Trophoblast cell (in vitro differentiated cells and primary cell): ENCODE data around the gene AP5S1.

Experiments
- DNase-seq, 2 donors: peaks; one replicate each; pipeline ENCODE4 v3.0.0-alpha.2; 2016
- H2AFZ ChIP-seq: 2 replicates; pipeline ENCODE4 v1.6.1; 2013; ENCODE audit warnings: low read length, moderate library complexity, mild to moderate bottlenecking; ENCODE audit not compliant: insufficient read depth, poor library complexity
- H2AK5ac ChIP-seq: 2 replicates; pipeline ENCODE4 v1.6.1; 2013; ENCODE audit warnings: mild to moderate bottlenecking, low read length
- H2BK120ac ChIP-seq: 2 replicates; pipeline ENCODE4 v1.6.1; 2013; ENCODE audit warnings: low read length, mild to moderate bottlenecking, moderate library complexity; ENCODE audit not compliant: insufficient read depth, poor library complexity
- H2BK12ac ChIP-seq: 2 replicates; pipeline ENCODE4 v1.6.1; 2013; ENCODE audit warnings: mild to moderate bottlenecking, low read length, moderate library complexity
- H2BK5ac ChIP-seq: 2 replicates; pipeline ENCODE4 v1.6.1; 2013; ENCODE audit warnings: low read length, low read depth, moderate library complexity, mild to moderate bottlenecking; ENCODE audit not compliant: poor library complexity
- H3K14ac ChIP-seq: 2 replicates; pipeline ENCODE4 v1.6.1; 2013; ENCODE audit warnings: mild to moderate bottlenecking, low read length
- H3K18ac ChIP-seq: 2 replicates; pipeline ENCODE4 v1.6.1; 2013; ENCODE audit warnings: mild to moderate bottlenecking, low read length
- H3K23ac ChIP-seq: 2 replicates; pipeline ENCODE4 v1.6.1; 2013; ENCODE audit warnings: low read length
- H3K27ac ChIP-seq: 2 replicates; pipeline ENCODE4 v1.5.1; 2013; ENCODE audit warnings: low read depth, mild to moderate bottlenecking, inconsistent platforms, low read length, moderate library complexity
- H3K27me3 ChIP-seq: 2 replicates; pipeline ENCODE4 v1.6.1; 2013; ENCODE audit warnings: inconsistent platforms, mild to moderate bottlenecking, low read length, moderate library complexity; ENCODE audit not compliant: insufficient read depth
- H3K36me3 ChIP-seq, 2 experiments: 1 replicate in 1 of 2; 2 replicates in 1 of 2; pipeline ENCODE4 v1.6.1; 2013; ENCODE audit warnings: low read length in 2 of 2, mild to moderate bottlenecking in 2 of 2, moderate library complexity in 1 of 2; ENCODE audit not compliant: insufficient read depth in 2 of 2, control insufficient read depth in 1 of 2
- H3K4ac ChIP-seq: 2 replicates; pipeline ENCODE4 v1.6.1; 2013; ENCODE audit warnings: low read depth, mild to moderate bottlenecking, low read length, moderate library complexity
- H3K4me1 ChIP-seq, 2 experiments: 1 replicate in 1 of 2; 2 replicates in 1 of 2; pipeline ENCODE4 v1.6.1; 2013; ENCODE audit warnings: low read length in 2 of 2, mild to moderate bottlenecking in 2 of 2, moderate library complexity in 1 of 2; ENCODE audit not compliant: insufficient read depth in 2 of 2, control insufficient read depth in 1 of 2
- H3K4me2 ChIP-seq: 2 replicates; pipeline ENCODE4 v1.6.1; 2013; ENCODE audit warnings: inconsistent platforms, mild to moderate bottlenecking, low read length, moderate library complexity
- H3K4me3 ChIP-seq: 2 replicates; pipeline ENCODE4 v1.5.1; 2013; ENCODE audit warnings: mild to moderate bottlenecking, low read depth, low read length, inconsistent platforms
- H3K79me1 ChIP-seq: one replicate; pipeline ENCODE4 v1.6.1; 2013; ENCODE audit warnings: low read length
- H3K79me2 ChIP-seq: 2 replicates; pipeline ENCODE4 v1.6.1; 2013; ENCODE audit warnings: low read length, mild to moderate bottlenecking; ENCODE audit not compliant: control insufficient read depth, insufficient read depth, poor library complexity
- H3K9ac ChIP-seq: 2 replicates; pipeline ENCODE4 v1.6.1; 2013; ENCODE audit warnings: mild to moderate bottlenecking, low read length
- H3K9me3 ChIP-seq: 2 replicates; pipeline ENCODE4 v1.6.1; 2013; ENCODE audit warnings: low read depth, mild to moderate bottlenecking, control low read depth, inconsistent platforms, low read length; ENCODE audit not compliant: insufficient read depth
- H4K12ac ChIP-seq: 2 replicates; pipeline ENCODE4 v1.6.1; 2013; ENCODE audit warnings: low read depth, mild to moderate bottlenecking, low read length, moderate library complexity
- H4K8ac ChIP-seq: 2 replicates; pipeline ENCODE4 v1.6.1; 2013; ENCODE audit warnings: low read depth, mild to moderate bottlenecking, low read length, moderate library complexity
- H4K91ac ChIP-seq: one replicate; pipeline ENCODE4 v1.6.1; 2013; ENCODE audit warnings: low read depth, mild to moderate bottlenecking, low read length, moderate library complexity
- WGBS: extraction: QIAGEN DNeasy Blood & Tissue Kit; methylation state at CpG from one replicate; pipeline ENCODE4 v1.1.7; 2013; ENCODE audit warnings: missing lambda C conversion rate; ENCODE audit not compliant: insufficient read length, insufficient coverage; ENCODE audit errors: extremely low coverage; 5-methylcytosine and 5-hydroxymethylcytosine counted together

Gene AP5S1

GRCh38 chr20:3795511-3796468, 24.6 kb upstream of the AP5S1 start, which contains the start of gene CDC25B:
CDC25B (plus strand) TSS chr20:3796310; CDS start chr20:3796532, 222 bp downstream.
- Histone ChIP-seq H4K91ac (peak within 1 kb of the TSS; percentile 90), H2AK5ac (no peak within 1 kb of the TSS), H3K4ac (peak within 1 kb of the TSS; percentile 61), H2BK12ac (no peak within 1 kb of the TSS), H3K18ac (peak within 1 kb of the TSS; percentile 66), H3K79me1 (peaks cover 9% of the 10 kb centered on the region), H3K79me2 (peaks cover 3% of the 10 kb centered on the region), H3K4me1 (peaks cover 19 to 22% of the 10 kb centered on the region in 2 experiments), H4K12ac (peak within 1 kb of the TSS; percentile 39), H3K36me3 (peaks cover 6 to 12% of the 10 kb centered on the region in 2 experiments), H3K4me2 (peak within 1 kb of the TSS; percentile 83), H4K8ac (peak within 1 kb of the TSS; percentile 83), H3K27me3 (no peaks in the 10 kb centered on the region), H2BK120ac (peak within 1 kb of the TSS; percentile 44), H3K9ac (peak within 1 kb of the TSS; percentile 67), H3K23ac (no peak within 1 kb of the TSS), H3K27ac (peak within 1 kb of the TSS; percentile 3), H2AFZ (peak within 1 kb of the TSS; percentile 90), H3K14ac (peak within 1 kb of the TSS; percentile 90), H2BK5ac (peak within 1 kb of the TSS; percentile 42), H3K4me3 (peak within 1 kb of the TSS; percentile 78), H3K9me3 (no peaks in the 10 kb centered on the region)
- peak; percentile 79 to 87 for DNase-seq
- WGBS = no CpG with 5 or more reads among the region's 69 CpGs

GRCh38 chr20:3796477-3797225, 23.7 kb upstream of the AP5S1 start:
- no peak for DNase-seq
- Histone ChIP-seq H4K8ac (peak overlapping the region; percentile 83), H3K79me1 (peaks cover 9% of the 10 kb centered on the region), H2AFZ (peak overlapping the region; percentile 61), H3K9me3 (no peaks in the 10 kb centered on the region), H3K14ac (peak overlapping the region; percentile 90), H3K9ac (peak overlapping the region; percentile 44), H3K23ac (no peak overlapping the region), H3K4ac (peak overlapping the region; percentile 61), H3K4me2 (peak overlapping the region; percentile 83), H4K91ac (peak overlapping the region; percentile 90), H3K18ac (peak overlapping the region; percentile 51), H3K79me2 (peaks cover 3% of the 10 kb centered on the region), H2BK5ac (peak overlapping the region; percentile 42), H3K4me3 (peak overlapping the region; percentile 74), H3K36me3 (peaks cover 15 to 21% of the 10 kb centered on the region in 2 experiments), H2AK5ac (no peak overlapping the region), H2BK120ac (peak overlapping the region; percentile 26), H3K4me1 (peaks cover 19 to 22% of the 10 kb centered on the region in 2 experiments), H2BK12ac (no peak overlapping the region), H3K27ac (no peak overlapping the region), H4K12ac (peak overlapping the region; percentile 39), H3K27me3 (no peaks in the 10 kb centered on the region)
- no CpG with 5 or more reads among the region's 33 CpGs for WGBS

GRCh38 chr20:3797226-3797545, 23.2 kb upstream of the AP5S1 start:
- Histone ChIP-seq H3K4me3 (no peak overlapping the region), H4K12ac (no peak overlapping the region), H3K4ac (no peak overlapping the region), H3K4me2 (no peak overlapping the region), H3K36me3 (peaks cover 20 to 26% of the 10 kb centered on the region in 2 experiments), H2BK12ac (no peak overlapping the region), H3K9ac (no peak overlapping the region), H2BK120ac (no peak overlapping the region), H3K4me1 (peaks cover 19 to 22% of the 10 kb centered on the region in 2 experiments), H4K91ac (no peak overlapping the region), H3K27ac (no peak overlapping the region), H3K79me2 (peaks cover 3% of the 10 kb centered on the region), H3K27me3 (no peaks in the 10 kb centered on the region), H3K79me1 (peaks cover 9% of the 10 kb centered on the region), H3K18ac (no peak overlapping the region), H3K9me3 (no peaks in the 10 kb centered on the region), H2BK5ac (no peak overlapping the region), H2AFZ (no peak overlapping the region), H3K14ac (no peak overlapping the region), H4K8ac (no peak overlapping the region), H2AK5ac (no peak overlapping the region), H3K23ac (no peak overlapping the region)
- WGBS = no CpG with 5 or more reads among the region's 5 CpGs
- no peak for DNase-seq

- Histone ChIP-seq H2BK120ac (no peak overlapping the region), H3K18ac (no peak overlapping the region), H4K8ac (no peak overlapping the region), H2AK5ac (no peak overlapping the region), H3K23ac (no peak overlapping the region), H3K27ac (no peak overlapping the region), H3K4me3 (no peak overlapping the region), H3K9me3 (no peaks in the 10 kb centered on the region), H3K4me2 (no peak overlapping the region), H3K9ac (no peak overlapping the region), H3K4me1 (peaks cover 19 to 22% of the 10 kb centered on the region in 2 experiments), H3K27me3 (no peaks in the 10 kb centered on the region), H2AFZ (no peak overlapping the region), H3K79me2 (peaks cover 3% of the 10 kb centered on the region), H3K36me3 (peaks cover 26 to 31% of the 10 kb centered on the region in 2 experiments), H3K4ac (no peak overlapping the region), H3K14ac (no peak overlapping the region), H4K12ac (no peak overlapping the region), H2BK12ac (no peak overlapping the region), H2BK5ac (no peak overlapping the region), H3K79me1 (peaks cover 9% of the 10 kb centered on the region), H4K91ac (no peak overlapping the region)
- DNase-seq = no peak
- WGBS = no CpG with 5 or more reads among the region's 19 CpGs
Observed at GRCh38 chr20:3797592-3798372, 22.6 kb upstream of the AP5S1 start.
